NCI-H2107 treated with DMSO at 0.1 percent for 48 hours (cell line): ENCODE data around the gene THRB.

ENCODE experiments used
- DNase-seq: peaks from one replicate; lab custom pipeline; 2025; ENCODE audit not compliant: unreplicated experiment; lab: John Stamatoyannopoulos, UW

THRB gene

DNA sequence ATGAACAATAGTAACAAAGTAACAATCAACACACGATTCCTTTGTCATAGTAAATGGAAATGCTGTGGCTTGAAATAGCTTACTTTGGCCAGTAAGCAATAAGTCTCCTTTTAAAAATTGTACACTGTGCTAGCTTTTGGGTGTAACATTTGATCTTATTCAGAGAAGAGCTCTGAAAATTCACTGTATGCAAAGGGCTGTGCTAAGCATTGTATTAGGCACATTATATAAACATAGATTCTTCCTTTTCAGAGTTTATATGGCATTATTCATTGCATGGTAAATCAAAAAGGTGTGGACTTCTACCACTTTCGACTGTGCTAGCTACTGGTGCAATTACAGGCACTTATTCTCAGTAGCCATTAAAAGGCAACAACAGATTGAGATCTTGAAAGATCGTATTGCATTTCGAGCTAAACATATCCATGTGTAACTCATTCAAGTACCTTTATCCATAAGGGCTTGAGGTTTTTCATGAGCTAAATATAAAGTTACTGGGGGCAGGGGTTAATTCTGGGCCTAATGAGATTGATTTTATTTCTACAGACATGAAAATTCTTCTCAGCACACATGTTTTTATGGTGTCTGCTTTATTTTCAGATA, 302.7 kb downstream of the THRB start:
- DNase-seq = peak; percentile 58

DNA sequence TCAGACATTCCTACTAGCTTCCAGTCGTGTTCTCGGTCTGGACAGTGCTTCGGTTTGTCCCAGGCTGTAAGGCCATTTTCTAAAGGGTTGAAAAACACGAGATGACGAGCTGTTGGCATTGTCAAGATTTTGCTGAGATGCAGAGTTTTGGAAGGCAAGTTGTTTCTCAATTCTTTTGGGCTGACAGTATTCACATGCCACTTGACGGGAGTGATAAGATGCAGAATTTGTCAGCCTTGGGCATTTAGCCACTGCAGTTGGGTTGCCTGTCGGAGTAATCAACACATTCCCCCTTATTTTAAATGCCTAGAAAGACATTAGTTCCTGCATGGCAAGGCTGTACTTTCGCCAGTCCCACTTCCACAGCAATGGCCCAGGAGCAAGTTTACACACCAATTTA, 304.4 kb downstream of the THRB start:
- no peak for DNase-seq

DNA sequence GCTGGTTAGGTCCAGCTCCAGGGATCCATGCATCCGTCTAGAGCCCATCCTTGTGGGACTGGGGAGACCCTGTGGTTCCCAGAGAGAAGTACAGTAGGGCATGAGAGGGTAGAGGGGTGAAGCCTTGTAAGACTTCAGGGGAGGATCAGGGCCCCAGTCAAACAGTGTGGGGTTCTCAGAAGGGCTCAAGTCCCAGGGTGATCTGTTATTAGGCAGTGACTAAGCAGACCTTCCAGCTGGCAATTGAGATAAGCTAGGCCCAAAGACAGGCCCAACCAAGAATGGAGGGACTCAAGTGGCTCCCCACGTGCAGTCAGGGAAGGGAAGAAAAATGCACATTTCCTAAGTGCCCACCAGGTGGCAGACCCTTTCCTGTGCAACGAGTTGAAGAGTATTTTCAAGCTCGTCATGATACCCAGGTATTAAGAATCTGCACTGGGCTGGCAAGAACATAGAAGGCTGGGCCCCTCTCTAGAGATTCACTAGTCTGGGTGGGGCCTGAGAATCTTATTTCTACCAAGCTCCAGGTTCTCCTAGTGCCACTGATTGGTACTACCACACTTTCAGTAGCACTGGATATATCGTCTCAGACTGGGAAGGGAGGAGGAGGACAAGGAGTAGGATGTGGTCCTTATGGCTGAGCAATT, 308.8 kb downstream of the THRB start:
- DNase-seq = no peak

DNA sequence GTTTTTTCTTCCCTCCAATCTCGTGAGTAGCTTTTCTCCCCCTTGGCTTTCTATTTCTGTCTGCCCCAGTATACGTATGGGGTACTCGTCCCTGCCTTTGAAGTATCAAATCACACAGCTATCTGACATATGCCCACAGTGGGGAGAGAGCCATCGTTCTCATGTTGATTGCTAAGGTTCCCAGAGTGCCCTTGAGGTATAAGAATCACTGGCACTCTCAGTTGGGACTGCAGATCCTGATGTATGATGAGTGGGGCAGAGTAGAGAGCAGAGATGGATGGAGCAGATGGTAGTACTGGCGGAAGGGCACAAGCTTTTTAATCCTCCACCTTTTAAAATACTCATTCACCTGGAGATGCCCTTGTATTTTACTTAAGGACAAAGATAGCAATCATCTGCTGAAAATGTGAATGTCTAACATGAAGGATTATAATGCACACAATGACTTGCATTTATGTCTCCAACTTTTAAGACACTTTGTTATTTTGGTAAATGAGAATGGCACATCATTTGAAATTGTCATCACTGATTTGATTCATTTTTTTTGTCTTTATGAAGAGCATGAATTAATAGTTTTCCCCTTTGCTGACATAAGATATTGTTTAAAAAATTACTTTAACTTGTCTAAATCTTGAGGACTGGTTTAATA, 310.0 kb downstream of the THRB start:
- DNase-seq = no peak

DNA sequence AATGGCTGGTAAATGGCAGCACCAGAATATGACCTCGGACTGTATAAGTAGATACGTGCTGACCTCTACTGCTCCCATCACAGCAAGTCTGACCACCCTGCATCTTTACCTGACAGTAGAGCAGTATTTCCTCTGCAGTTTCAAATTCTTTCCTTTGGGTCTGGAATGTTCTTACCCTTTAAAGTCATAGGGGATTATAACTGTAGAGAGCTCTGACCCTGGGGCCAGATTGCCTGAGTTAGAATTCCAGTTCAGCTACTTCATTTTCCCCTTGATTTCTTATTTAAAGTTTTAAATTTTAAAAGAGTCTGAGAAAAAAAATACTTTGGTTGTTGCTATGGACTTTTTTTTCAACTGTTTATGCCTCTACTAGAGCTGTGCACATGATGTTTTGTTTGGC, 311.9 kb downstream of the THRB start:
- DNase-seq = no peak

DNA sequence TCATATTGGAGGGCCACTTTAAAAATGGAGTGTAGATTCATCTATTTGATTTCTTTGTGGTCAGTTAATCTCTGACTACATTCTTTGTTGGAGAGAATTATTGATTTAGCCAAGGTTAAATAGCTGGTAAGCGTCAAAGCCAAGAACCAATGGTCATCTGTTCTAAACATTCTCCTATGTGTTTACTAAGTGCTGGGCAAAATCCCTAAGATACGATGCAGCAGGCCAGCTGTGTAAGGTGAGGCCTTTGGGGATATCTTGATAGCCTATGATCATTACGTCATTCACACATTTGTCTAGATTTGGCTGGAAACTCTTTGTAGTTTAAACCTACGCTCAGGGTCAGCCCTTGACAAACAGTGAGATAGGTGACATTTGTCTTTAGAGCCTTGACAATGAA, 313.4 kb downstream of the THRB start:
- no peak for DNase-seq

DNA sequence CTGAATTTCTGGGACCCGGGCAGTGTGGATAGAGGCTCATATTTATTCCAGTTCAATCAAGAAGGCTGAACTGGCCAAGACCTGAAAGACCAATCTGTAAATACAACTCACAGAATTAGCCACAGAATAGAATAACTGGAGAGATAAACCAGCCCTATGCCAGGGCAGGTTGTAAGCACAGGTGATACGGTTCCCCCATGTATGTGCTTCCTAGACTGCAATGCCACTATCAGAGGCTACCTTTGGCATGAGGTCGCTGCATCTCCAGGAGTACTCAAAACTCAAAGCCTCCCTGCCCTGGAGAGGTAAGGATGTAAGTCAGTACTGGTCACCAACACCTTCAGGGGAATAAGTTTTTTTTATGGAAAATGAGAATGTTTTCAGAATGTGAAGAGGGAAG, 314.0 kb downstream of the THRB start:
- DNase-seq = no peak

DNA sequence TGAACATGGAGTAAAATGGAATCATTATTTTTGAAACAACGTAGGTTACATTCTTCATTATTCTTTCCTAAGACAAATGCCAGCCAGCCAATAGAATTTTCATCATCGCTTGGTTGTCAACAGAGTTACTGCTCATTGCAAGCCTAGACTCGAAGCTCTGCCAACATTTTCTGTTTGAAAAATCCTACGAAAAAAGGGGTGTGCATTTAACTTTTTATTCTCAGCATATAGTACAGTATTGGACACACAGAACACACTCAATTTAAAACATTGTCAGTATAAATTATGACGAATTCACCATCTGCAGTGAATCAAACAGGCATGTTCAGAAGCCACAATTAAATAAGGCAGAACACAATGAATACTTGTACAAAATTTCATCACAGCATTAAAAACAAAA, 317.4 kb downstream of the THRB start:
- no peak for DNase-seq

DNA sequence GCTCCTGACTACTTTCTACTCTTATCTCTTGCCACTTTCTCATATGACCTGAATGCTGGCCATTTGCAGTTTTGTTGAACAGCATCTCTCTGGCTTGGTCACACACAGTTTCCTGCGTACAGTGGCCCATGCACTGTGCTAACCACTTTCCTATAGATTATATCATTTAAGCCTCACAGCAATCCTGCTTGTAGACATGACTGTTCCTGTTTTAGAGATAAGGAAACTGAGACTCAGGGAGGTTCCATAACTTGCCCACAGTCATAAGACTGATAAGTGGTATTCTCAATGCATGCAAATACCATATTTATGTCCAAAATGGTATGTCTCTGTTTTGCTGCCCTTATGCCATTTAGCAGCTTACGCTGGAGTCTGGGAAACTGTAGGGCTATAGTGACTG, 320.0 kb downstream of the THRB start:
- DNase-seq = no peak

DNA sequence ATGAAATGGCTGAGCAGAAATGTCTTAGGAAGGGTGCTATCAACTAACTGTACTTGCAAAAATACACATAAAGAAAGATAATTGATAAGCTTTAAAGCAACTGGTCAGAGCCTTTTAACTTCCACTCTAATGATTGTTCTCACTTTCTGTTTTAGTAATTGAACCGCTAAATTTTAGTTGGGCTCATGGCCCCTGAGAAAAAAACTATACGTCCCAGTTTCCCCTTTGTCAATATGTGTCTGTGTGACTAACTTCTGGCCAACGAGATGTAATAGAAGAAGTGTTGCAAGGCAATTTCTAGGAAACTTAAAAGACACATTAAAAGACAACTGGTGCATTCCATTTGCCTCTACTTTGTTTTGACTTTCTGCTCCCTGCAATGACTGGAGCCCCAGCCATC, 325.7 kb downstream of the THRB start:
- DNase-seq = no peak

DNA sequence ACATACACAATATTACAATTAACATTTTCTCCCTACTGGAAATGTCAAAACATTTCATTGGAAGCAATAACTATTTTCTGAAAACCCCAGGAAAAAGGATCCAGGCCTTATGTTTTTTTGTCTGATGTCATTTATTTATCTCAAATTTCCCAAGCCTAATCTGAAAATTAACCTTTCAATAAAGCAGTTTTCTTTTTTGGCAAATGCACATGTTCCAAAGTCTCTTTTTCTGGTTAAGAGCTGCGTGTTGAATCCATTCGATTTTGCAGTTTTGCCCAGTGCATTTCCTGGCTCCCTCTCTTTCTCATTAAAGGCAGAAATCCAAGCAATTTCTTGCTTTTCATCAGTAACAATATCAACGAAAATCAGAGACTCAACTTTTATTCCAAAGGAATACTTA, 327.2 kb downstream of the THRB start:
- no peak for DNase-seq

DNA sequence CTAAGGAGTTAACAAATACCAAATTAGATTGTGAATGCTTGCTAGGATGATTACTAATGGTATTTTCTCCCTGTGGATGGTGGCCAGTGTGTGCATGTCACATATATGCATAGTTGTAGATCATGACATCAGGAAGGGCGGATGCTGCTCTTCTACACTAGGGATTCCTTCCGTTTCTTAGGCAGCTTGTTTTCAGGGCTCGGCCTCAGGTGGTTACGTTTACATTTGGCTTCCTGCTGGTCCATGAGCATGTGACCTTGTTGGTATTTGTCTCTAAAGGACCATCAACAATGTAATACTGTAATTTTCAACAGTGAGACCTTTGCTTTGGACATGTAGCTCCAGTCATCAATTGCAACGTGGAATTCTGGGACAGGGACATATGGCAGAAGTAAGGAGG, 328.1 kb downstream of the THRB start:
- no peak for DNase-seq

DNA sequence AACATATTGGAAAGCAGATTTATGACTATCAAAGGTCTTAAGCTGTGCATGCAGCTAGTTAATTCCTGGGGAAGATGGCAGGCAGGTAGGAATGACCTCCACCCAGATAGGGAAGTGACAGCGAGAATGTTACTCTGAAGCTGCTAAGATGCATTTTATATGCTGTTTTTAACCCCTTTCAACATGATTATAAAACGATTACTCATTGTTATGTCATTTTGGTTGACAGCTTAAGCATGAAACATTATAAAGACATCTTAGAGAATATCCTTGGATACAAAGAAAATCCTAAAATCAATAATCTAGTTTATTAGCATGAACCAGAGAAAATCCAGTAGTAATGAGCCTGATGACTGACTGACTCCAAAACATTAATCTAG, 329.1 kb downstream of the THRB start:
- no peak for DNase-seq

DNA sequence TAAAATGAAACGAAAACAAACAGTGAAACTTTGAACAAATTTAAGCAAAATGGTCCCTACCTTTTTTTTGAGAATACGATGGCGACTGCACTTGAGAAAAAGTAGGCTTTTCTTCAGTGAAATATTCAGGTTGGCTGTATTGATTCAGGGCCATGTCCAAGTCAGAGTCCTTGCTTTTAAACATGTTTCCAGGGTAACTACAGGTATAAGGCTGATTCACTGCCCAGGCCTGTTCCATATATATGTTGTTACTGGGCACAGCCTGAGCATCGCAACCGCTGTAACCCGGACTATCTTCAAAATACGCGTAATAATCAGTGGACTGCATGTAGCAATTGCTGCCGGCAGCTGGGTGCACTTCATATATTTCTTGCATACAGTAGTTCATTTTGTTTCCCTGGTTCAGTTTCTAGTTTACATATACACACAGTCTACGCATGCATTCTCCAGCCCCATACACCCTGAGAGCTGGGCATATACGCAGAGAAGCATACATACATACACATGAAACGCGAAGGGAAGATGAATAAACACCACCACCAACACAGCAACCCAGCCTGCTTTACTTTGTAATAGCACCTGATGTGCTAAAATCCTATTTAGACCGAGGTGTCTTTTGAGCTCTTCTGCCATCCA, 329.6 kb downstream of the THRB start:
- no peak for DNase-seq

DNA sequence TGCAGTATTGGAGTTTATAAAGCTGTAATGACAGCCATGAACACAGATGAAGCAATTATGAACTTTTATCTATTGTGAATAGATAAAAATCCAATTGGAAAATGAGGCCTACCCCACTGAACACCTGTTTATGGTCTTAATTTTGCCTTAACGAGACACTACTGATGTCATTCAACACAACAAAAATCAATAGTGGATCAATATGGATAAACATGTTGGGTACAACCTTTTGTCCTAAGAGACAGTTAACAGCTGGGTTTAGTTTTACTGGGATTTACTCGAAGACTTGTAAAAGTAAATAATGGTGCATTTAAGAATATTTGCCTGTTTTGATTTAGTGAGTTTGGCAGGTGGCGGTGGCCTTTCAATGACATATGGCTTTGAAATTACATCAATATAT, 331.7 kb downstream of the THRB start:
- no peak for DNase-seq

DNA sequence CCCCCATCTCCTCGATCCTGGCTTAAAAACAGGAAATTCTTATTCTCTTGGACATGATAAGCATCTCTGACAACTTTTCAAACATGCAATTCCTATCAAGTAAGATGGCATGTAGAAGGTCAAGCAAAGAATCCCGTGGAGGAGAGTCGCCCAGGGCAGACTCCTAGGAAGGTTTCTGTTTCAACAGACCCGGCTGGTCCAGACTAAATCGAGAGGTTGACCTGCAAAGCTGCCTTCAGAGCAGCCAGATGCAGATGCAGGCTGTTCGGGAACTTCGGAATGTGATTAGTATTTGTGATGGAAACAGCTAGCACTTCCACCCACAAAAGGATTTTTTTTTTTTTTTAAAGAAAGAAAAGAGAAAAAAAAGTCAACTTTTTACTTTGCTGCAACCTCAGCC, 332.8 kb downstream of the THRB start:
- no peak for DNase-seq

DNA sequence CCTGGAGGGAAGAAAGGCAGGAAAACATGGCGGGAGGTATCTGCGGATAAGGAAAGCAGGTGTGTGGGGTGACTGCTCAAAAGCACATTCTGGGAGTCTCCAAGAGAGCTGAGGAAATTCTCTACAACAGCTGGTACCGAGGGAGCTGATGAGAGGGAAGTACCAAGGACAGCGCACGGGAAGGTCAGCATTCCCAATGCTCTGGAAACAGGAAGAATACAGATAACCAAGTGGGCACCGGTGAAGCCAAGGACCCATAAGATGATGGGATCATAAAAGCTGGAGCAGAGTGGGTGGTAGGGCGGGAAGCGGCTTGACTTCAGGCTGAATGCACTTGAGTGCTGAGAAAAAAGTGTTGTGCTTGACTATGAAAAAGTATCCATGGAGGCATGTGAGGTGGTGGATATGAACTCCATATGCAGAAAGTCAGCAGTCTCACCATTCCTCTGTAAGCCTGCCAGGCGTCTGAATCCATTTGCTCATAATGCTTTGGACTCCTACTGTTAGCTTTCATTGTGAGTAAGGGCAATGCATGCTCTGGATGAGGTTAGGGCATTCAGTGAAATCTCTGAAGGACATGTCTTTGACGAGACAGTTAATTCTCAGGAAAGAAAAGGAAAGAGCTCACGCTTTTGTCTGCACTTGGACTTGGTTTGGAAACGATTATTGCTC, 334.1 kb downstream of the THRB start:
- no peak for DNase-seq

DNA sequence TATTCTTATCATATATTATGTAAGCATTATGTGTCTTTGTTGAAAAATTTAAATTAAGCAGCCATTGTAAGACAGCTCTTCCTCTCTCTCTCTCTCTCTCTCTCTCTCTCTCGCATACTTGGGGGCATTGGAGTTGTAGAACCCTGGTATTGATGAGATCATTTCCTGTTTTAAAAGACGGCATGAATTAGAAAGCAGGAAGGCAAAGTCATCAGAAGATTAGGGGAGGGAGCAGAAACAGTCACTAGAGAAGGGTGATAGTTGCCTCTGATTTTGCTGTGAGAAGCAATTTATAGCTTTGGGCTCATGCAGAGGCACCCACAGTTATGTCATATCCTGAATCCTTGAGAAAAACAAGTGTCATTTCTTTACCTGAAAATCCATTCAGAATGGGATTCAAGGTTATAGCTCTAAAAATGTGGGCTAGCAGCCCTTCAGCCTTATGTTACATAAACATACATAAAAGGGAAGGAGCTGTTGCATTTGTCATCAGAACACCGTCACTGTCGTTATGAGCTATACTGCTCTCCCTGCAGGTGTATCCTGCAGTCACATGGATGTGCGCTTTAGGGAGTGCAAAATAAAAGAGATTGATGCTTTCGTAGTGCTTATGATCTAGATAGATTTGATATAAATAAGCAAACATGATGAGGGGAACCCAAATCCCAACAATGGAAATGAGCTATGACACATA, 335.7 kb downstream of the THRB start:
- no peak for DNase-seq

DNA sequence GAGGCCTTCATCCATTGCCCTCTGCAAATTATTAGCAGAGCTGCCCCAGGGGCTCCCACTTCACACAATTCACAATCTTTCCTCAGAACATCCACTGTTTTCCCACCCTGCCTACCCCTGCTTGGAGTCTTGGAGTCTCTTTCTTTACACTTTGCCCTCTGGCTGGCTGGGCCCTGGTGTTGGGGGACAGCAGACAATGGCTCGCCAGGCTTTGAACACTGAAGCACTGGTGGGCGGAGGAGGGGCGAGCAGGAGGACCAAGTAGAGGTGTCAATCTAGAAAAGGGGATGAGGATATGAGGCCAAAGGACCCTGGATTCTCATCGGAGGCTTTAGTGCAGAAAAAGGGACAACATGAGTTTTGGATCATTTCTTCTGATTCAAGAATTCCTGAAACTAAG, 337.5 kb downstream of the THRB start:
- no peak for DNase-seq

DNA sequence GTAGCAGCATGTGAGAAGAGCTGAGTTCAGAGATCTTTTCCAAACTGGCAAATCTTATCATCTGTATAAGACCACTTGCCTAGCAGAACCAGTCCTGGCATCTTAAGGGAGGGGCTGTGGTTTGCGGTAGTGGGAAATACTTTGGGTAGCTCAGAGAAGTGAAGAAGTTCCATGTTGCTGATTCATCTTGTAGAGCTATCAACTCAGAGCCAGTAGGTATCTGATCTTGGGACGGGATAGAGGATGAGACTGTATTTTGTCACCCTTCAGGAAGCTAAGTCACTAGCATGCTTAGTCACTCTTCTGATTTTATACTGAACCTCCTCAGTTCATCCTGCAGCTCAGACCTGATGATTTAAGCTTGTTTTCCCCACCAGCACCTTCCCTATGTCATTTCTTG, 338.2 kb downstream of the THRB start:
- DNase-seq = no peak

DNA sequence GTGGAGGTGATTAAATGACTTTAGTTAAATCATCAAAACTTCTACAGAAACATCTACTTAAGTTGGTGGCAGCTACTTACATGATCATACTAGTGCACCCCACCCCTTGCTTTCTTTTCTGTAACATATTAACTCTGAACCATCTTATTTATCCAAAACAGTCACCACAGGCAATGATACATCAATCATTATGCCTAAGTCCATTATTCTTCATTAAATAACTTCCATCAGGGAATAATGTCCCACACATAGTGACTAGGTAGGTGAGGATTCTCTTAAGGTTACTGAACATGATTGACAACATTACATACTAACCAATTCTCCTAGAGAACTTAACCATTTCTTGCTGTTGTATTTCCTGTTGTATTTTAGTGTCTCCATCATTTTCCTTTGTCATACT, 339.4 kb downstream of the THRB start:
- DNase-seq = no peak
